GM18858 (cell line): ENCODE measurements around the gene KCNQ2.

Source experiments
- ATAC-seq: cut with Tn5 transposase; IDR thresholded peaks from one replicate; pipeline ENCODE4 v1.9.1; 2021; ENCODE audit not compliant: unreplicated experiment

The KCNQ2 gene

DNA sequence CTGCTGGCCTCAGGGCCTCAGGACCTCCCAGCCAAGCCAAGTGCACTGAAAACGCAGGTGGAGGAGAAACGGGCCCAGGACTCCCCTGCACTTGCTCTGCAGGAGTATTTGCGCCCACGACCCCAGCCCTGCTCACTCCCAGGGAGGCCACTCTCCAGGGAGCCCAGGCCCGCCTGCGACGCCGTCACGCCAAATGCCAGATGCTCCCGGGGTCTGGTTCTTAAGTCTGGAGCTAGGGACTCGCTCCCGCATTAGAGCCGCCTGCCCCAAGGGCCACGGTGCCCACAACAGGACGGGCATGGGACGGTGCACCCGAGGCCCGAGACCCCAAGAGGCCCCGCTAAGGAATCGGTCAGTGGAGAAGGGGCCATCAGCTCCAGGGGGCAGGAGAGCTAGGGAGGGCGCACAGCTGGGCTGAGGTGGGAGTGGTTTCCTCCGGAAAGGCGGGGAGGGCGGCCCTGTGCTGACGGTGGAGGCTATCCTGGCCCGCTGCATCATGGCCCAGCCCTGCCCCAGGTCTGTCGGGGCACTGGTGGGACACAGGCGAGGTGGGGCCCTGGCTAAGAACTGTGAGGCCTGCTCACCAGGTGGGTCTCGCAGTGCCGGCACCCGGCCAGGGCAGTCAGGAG is 67.2 kb downstream of the KCNQ2 start:
- no peak for ATAC-seq

DNA sequence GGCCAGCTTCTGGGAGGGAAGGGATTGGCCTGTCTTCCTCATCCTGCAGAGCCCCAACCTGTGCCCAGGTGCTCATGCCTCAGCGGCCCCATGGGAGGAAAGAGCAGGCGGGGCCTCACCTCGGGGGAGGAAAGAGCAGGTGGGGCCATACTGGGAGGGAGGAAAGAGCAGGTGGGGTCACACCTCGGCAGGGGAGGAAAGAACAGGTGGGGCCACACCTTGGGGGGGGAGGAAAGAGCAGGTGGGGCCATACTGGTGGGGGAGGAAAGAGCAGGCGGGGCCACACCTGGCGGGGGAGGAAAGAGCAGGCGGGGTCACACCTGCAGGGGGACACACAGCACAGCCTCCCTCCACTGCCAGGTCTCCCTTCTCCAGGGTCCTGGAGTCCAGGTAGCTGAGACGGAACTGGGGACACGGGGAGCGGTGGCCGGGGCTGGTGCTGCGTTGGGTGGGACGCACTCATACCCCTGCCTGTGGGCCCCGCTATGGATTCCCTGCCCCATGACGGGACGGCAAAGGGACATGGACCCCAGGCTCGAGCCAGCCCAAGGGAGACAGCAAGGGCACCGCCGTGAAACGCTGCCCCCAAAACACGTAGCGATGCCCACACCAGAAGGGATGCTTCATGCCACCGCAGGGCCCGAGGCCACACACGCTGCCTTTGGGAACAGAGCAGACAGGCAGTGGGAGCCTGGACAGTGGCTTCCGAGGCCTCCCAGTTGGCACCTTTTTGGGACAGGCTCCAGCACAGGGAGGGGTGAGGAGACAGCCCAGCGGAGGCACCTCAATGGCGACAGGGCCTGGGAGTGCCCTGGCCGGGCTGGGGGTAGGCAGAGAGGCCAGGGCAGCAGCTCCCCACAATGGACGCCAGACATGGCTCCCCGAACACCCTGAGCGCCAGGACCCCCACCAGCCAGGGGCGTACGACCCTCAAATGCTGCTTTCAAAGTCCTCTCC is 68.0 kb downstream of the KCNQ2 start:
- ATAC-seq: no peak

DNA sequence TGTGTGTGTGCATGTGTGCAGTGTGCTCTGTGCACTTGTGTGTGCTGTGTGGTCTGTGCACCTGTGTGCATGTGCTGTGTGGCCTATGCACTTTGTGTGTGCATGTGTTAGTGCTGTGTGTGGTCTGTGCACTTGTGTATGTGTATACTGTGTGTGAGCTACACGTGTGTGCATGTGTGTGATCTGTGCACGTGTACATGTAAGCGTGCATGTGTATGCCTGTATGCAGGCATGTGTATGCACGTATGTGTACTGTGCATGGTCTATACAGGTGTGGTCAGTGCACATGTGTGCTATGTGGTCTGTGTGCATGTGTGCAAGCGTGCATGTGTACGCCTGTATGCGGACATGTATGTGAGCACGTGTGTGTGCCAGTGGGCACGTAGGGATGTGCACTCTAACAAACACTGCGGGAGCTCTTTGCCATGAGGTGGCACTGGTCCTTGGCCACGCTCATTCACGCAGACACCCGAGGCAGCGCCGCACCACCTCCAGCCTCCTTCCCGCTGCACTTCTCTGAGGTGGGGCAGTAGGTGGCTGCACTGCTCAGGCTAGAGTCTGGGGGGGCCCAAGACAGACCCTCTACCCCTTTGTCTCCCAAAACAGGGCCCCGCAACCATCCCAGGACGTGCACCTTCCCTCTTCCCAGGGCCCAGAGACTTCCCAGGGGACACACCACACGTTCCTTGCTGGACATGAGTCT is 68.9 kb downstream of the KCNQ2 start:
- no peak for ATAC-seq

DNA sequence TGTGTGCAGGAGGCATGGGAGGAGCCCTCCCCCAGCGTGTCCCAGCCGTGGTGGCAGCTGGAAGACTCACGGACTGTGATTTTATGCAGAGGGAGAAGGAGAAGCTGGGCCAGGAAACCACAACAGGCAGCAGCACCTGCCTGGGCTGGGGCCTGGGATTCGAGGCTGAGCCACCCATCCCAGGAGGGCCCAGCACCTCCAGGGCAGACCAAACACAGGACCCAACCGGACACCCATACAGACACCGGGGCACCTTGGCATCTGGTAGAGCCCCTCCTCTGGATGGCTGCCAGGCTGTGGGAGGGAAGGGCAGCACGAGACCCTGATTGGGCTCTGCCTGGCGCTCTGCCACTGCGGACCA is 69.6 kb downstream of the KCNQ2 start:
- no peak for ATAC-seq

DNA sequence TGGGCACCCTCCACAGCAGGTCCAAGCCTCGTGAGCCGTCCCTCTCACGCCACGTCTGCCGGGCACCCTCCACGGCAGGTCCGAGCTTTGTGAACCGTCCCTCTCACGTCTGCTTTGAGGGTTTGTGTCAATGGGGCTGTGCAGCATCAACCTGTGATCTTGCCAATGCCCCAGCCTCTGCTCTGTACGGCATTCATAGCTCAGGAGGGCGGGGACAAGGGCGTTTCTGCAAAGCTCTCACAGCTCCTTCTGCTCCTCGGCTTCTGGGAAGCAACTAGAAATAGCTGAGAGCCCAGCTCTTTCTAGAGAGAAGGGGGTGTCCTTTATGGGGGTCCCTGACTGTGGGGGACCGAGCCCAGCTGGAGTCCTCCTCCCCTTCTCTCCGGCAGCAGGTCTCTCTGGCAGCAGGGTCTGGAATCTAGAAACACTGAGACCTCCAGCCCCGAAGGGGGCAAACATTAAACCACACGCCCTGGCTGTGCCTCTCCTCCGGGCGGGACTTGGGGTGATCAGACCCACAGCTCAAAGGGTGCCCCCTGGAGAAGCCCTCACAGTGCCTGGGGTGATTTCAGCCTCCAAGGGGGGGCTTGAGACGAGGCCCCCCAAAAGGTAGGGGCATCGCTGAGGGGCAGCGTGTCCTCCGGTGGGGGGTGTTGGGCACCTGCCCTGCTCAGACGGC is 70.1 kb downstream of the KCNQ2 start:
- ATAC-seq: no peak

DNA sequence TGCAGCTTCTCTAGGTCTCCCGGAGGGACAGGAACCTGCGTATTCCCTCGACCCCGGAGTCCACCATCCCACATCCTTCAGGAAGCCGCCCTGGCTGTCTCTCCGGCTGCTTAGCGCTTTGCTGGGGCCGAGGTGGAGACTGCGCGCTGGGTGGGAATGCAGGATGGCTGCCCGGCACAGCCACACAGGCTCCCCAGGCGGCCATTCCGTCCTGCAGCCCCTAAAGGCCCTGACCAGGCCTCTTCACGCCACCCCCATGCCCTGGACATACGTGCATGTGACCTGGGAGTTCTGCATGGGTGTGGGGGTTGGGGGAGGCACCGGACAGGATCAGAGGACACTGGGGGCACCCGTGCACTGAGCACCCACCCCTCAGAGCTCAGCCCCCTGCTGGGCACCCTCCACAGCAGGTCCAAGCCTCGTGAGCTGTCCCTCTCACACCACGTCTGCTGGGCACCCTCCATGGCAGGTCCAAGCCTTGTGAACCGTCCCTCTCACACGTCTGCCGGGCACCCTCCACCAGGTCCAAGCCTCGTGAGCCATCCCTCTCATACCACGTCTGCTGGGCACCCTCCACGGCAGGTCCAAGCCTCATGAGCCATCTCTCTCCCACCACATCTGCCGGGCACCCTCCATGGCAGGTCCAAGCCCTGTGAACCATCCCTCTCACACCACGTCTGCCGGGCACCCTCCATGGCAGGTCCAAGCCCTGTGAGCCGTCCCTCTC is 70.9 kb downstream of the KCNQ2 start:
- no peak for ATAC-seq

GRCh38 chr20:63400486-63401210 is 71.8 kb downstream of the KCNQ2 start:
- ATAC-seq: no peak

GRCh38 chr20:63399596-63400375 is 72.7 kb downstream of the KCNQ2 start:
- no peak for ATAC-seq

DNA sequence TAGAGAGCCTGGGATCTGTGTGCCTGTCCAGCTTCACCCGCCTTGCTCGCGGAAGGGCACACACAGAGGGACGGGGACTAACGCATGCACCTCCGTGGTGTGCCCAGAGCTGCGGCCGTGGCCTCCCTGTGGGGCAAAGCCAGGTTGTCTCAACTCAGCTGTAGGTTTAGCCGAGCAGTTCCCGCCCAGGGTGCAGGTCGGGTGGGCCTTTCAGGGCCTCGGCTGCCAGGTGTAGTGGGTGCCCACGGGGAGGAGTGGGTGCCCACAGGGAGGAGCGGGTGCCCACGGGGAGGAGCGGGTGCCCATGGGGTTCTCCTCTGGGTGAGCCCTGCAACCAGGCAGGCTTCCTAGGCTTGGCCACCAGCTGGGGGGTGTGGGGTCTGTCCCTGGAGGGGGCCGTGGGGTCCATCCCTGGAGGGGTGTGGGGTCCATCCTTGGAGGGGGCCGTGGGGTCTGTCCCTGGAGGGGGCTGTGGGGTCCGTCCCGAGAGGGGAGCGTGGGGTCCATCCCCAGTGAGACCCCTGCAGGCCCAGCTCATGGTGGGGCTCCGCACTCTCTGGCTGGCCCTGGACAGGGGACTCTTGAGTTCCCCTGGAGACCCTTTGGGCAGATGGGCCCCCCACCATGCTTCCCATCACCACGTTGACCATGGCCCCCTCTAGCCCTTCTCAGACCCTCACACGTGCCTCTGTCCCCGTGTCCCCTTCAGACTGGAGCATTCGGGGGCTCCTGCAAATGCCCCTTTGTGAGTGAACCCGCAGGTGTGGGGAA is 73.5 kb downstream of the KCNQ2 start:
- ATAC-seq: no peak

DNA sequence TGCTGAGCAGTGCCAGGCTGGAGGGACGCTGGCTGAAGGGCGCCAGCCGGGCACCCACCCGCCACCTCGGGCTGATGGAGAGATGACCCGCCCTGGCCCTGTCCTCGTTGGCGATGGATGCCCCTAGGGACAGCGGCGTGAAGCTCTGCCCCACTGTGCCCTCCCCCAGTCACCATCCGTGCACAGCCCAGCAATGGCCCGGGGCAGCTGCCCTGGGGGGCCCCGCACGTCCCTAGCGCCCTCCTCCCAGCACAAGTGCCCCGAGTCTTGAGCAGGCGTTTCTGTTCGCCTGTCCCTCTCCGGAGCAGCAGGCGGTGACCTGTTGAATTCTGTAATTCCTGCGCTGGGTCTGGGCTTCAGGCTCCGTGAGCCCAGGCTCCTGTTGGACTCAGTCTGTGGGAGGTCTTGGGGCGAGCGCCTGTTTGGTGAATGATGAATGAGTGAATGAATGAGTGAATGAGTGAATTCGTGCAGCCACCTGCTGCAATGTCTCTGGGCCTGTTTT is 74.5 kb downstream of the KCNQ2 start:
- no peak for ATAC-seq

DNA sequence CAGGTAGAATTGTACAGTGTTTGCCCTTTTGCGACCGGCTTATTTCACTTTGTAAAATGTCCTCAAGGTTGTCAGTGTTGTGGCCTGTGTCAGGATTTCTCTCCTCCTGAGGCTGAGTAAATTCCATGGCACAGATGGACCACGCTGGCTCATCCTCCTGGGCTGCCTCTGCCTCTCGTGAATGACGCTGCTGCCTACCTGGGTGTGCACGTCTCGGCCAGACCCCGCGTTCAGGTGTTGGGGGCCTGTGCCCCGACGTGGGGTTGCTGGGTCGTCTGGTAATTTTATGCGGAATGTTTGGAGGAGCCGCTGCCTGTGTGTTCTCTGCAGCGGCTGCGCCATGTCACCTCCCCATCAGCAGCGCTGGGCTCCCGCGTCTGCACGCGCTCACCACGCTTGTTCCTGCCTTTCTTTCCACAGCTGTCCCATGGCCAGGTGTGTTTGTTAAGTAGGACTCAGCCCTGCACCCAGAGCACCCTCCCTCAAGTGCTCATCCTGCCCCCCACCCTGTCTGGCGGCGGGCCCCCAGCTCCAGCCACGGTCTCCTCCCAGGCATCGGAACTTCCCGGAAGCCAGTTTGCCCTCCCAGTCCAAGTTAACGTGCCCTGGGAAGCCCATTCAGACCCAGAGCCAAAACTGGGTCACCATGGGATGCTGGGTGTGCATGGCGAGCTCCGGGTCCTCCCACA is 75.2 kb downstream of the KCNQ2 start:
- ATAC-seq: no peak

DNA sequence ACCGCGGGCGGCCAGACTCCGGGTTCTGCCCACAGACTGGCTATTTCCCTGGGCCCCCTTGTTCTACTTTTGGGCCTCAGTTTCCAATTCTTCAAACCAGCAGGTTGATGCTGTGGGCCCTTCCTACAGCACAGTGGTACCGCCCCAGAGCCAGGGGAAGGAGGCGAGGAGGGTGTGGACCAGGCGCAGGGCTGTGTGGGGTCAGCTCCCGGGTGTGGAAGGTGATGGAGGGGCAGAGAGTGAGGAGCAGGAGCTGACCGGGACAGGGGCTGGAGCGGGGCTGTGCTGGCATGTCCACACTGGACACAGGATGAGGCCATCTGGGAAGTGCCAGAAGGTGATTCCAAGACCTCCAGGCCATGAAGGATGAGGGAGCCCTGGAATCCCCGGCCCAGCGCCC is 76.2 kb downstream of the KCNQ2 start:
- ATAC-seq: no peak

GRCh38 chr20:63395723-63396122 is 76.7 kb downstream of the KCNQ2 start:
- ATAC-seq: no peak

GRCh38 chr20:63394920-63395455 is 77.5 kb downstream of the KCNQ2 start:
- ATAC-seq: no peak

DNA sequence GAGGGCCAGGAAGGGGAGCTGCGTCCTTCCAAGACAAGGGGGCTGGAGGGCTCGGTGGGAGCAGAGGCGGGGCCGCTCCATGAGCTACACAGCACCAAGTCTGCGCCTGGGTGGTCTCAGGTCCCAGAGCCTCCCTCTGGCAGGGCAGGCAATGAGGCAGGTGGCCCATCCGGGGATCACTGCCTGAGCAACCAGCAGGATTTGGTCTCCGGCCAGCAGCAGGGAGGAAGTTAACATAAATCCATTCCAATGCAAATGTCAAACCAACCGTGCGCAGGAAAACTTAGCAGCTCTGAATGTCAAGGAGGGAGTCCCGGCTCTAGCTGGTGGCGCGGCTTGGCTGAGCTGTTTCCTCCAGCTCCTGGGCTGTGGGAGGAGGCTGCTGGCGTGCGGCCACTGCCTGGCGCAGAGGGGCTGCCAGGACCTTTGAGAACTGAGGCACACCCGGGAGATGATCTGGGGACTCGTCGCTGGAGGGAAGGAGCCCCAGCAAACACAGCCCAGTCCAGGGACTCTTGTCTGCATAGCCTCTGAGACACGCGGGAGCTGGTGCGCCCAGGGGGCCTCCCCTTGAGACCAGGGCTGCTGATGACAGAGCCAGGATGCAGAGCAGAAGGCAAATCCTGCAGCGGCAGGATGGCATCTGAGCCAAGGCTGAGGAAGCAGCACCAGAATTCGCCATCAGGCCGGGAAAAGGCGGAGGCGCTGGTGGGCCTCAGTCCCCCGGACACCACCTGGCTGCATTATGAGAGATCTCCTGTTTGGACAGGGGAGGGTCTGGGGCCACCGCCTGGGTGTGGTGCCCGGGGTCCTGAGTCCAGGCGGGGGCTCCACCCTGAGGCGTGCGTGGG is 78.2 kb downstream of the KCNQ2 start:
- ATAC-seq: no peak

DNA sequence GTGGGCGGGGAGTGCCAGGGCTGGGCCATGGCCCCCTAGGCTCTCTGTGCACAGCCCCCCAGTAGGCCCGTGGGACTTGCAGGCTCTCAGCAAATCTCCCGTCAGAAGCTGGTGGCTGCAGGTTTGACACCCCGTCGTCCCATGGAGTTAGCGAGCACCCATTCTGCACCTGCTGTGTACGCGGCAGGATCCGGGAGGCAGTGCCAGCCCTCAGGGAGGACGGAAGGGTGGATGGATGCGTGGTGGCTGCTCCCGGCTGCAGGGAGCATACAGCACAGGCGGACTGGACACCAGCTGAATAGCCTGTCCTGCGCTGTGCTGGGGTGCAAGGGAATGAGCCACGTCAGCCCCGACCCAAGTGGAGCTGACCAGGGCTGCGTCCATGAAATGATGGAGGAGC is 78.9 kb downstream of the KCNQ2 start:
- no peak for ATAC-seq
